SJCRH30 (cell line): ENCODE measurements around the gene ZNF213. TPM values are rescaled to one million over a fixed set of nuclear protein-coding genes. Genes with fewer than 3 reads are reported as not detected.
"Not testable (repeated sequence)": the region's sequence is repeated elsewhere in the genome, so short reads cannot be mapped to it uniquely, and the experiment has no call there.

Source experiments
- DNase-seq, 2 experiments: peaks; one replicate each; pipeline ENCODE4 v3.0.0-alpha.2; 2015 to 2020
- H3K27ac ChIP-seq: fragments of 250-450 bp; sonication (Bioruptor Pico); 2 replicates; pipeline ENCODE4 v1.5.1; 2020; ENCODE audit warnings: mild to moderate bottlenecking, moderate library complexity
- H3K27me3 ChIP-seq: fragments of 250-450 bp; sonication (Bioruptor Pico); 2 replicates; pipeline ENCODE4 v1.5.1; 2020; ENCODE audit warnings: mild to moderate bottlenecking, moderate library complexity
- H3K36me3 ChIP-seq: fragments of 250-450 bp; sonication (Bioruptor Pico); 2 replicates; pipeline ENCODE4 v1.5.1; 2020; ENCODE audit warnings: mild to moderate bottlenecking, moderate library complexity
- H3K4me1 ChIP-seq: fragments of 250-450 bp; sonication (Bioruptor Pico); 2 replicates; pipeline ENCODE4 v1.5.1; 2020; ENCODE audit warnings: mild to moderate bottlenecking, moderate library complexity
- H3K4me3 ChIP-seq: fragments of 250-450 bp; sonication (Bioruptor Pico); 2 replicates; pipeline ENCODE4 v1.5.1; 2020; ENCODE audit warnings: mild to moderate bottlenecking, moderate library complexity
- H3K9me3 ChIP-seq: fragments of 250-450 bp; sonication (Bioruptor Pico); replicated peaks from 2 replicates; pipeline ENCODE4 v1.5.1; 2020; ENCODE audit warnings: mild to moderate bottlenecking, moderate library complexity
- total RNA-seq: library from RNA; depleted of rRNA; stranded (reverse); fragments of >200 nt; shearing (Covaris generic); gene quantifications from 2 replicates; pipeline ENCODE4 v1.2.3, GENCODE V29; 2014

ZNF213 gene
- total RNA-seq, 1 experiment from 2014 or later, result 2.5 TPM

GRCh38 chr16:3135126-3135715, 392 bp downstream of the ZNF213 start:
- peak overlapping the region; percentile 97 for H3K4me3 ChIP-seq
- H3K36me3 ChIP-seq, result peaks cover 15% of the 10 kb centered on the region
- no peaks in the 10 kb centered on the region for H3K27me3 ChIP-seq
- H3K9me3 ChIP-seq, result no peaks in the 10 kb centered on the region
- H3K27ac ChIP-seq, result peak overlapping the region; percentile 71
- no peaks in the 10 kb centered on the region for H3K4me1 ChIP-seq
- DNase-seq, result no peak

GRCh38 chr16:3137267-3137666, 2.4 kb downstream of the ZNF213 start:
- H3K9me3 ChIP-seq, result no peaks in the 10 kb centered on the region
- H3K27ac ChIP-seq, result no peak overlapping the region
- no peaks in the 10 kb centered on the region for H3K27me3 ChIP-seq
- no peak for DNase-seq
- H3K4me1 ChIP-seq, result no peaks in the 10 kb centered on the region
- peaks cover 4% of the 10 kb centered on the region; the same call in 1 of the 2 replicates for H3K36me3 ChIP-seq
- H3K4me3 ChIP-seq, result no peak overlapping the region

- Histone ChIP-seq H3K36me3 (no peaks in the 10 kb centered on the region; the same call in 1 of the 2 replicates), H3K9me3 (no peaks in the 10 kb centered on the region)
These were observed 3.5 kb downstream of the ZNF213 start for GRCh38 chr16:3138342-3138741.

GRCh38 chr16:3138823-3139426, 4.1 kb downstream of the ZNF213 start:
- H3K27me3 ChIP-seq, result no peaks in the 10 kb centered on the region
- H3K27ac ChIP-seq, result no peak overlapping the region
- no peak for DNase-seq
- H3K4me1 ChIP-seq, result peaks cover 1% of the 10 kb centered on the region; the same call in 1 of the 2 replicates
- H3K9me3 ChIP-seq, result no peaks in the 10 kb centered on the region
- no peaks in the 10 kb centered on the region; the same call in 1 of the 2 replicates for H3K36me3 ChIP-seq
- H3K4me3 ChIP-seq, result no peak overlapping the region

More at GRCh38 chr16:3138342-3138741, 3.5 kb downstream of the ZNF213 start:
- no peak overlapping the region for H3K4me3 ChIP-seq
- no peaks in the 10 kb centered on the region; the same call in 1 of the 2 replicates for H3K4me1 ChIP-seq
- H3K27ac ChIP-seq, result no peak overlapping the region
- no peak for DNase-seq
- H3K27me3 ChIP-seq, result no peaks in the 10 kb centered on the region

GRCh38 chr16:3139561-3139960, 4.7 kb downstream of the ZNF213 start:
- H3K36me3 ChIP-seq, result not testable (repeated sequence)

GRCh38 chr16:3140603-3141427, 6.0 kb downstream of the ZNF213 start:
- Histone ChIP-seq H3K4me1 (peaks cover 12% of the 10 kb centered on the region; the same call in 1 of the 2 replicates), H3K36me3 (no peaks in the 10 kb centered on the region; the same call in 1 of the 2 replicates), H3K27me3 (peaks cover 3% of the 10 kb centered on the region; the same call in 1 of the 2 replicates), H3K27ac (no peak overlapping the region), H3K4me3 (no peak overlapping the region), H3K9me3 (no peaks in the 10 kb centered on the region)
- DNase-seq, result no peak

More at GRCh38 chr16:3139561-3139960, 4.7 kb downstream of the ZNF213 start:
- not testable (repeated sequence) for H3K4me3 ChIP-seq, DNase-seq, H3K27ac ChIP-seq, H3K27me3 ChIP-seq, H3K4me1 ChIP-seq, H3K9me3 ChIP-seq

GRCh38 chr16:3141781-3142311, 7.0 kb downstream of the ZNF213 start:
- DNase-seq, result no peak
- Histone ChIP-seq H3K9me3 (no peaks in the 10 kb centered on the region), H3K4me3 (no peak overlapping the region), H3K36me3 (no peaks in the 10 kb centered on the region; the same call in 1 of the 2 replicates), H3K27ac (no peak overlapping the region), H3K4me1 (peaks cover 12% of the 10 kb centered on the region; the same call in 1 of the 2 replicates), H3K27me3 (peaks cover 3% of the 10 kb centered on the region; the same call in 1 of the 2 replicates)

- H3K27ac ChIP-seq, result no peak overlapping the region
- H3K36me3 ChIP-seq, result no peaks in the 10 kb centered on the region; the same call in 1 of the 2 replicates
- peaks cover 12% of the 10 kb centered on the region; the same call in 1 of the 2 replicates for H3K4me1 ChIP-seq
- H3K27me3 ChIP-seq, result peaks cover 3% of the 10 kb centered on the region; the same call in 1 of the 2 replicates
- DNase-seq, result no peak
- H3K4me3 ChIP-seq, result no peak overlapping the region
- H3K9me3 ChIP-seq, result no peaks in the 10 kb centered on the region
These were observed 7.5 kb downstream of the ZNF213 start for GRCh38 chr16:3142327-3142726.

- no peak for DNase-seq
- H3K9me3 ChIP-seq, result no peaks in the 10 kb centered on the region
- no peak overlapping the region for H3K27ac ChIP-seq
- peaks cover 3% of the 10 kb centered on the region; the same call in 1 of the 2 replicates for H3K27me3 ChIP-seq
- H3K4me3 ChIP-seq, result no peak overlapping the region
- no peaks in the 10 kb centered on the region; the same call in 1 of the 2 replicates for H3K36me3 ChIP-seq
- H3K4me1 ChIP-seq, result peaks cover 12% of the 10 kb centered on the region; the same call in 1 of the 2 replicates
These were observed 7.9 kb downstream of the ZNF213 start for GRCh38 chr16:3142770-3143169.

- no peaks in the 10 kb centered on the region; the same call in 1 of the 2 replicates for H3K36me3 ChIP-seq
- no peak for DNase-seq
- peaks cover 3% of the 10 kb centered on the region; the same call in 1 of the 2 replicates for H3K27me3 ChIP-seq
- H3K27ac ChIP-seq, result no peak overlapping the region
- no peak overlapping the region for H3K4me3 ChIP-seq
- no peaks in the 10 kb centered on the region for H3K9me3 ChIP-seq
- H3K4me1 ChIP-seq, result peaks cover 12% of the 10 kb centered on the region; the same call in 1 of the 2 replicates
These were observed 8.4 kb downstream of the ZNF213 start for GRCh38 chr16:3143189-3143588.

- no peak for DNase-seq
- no peak overlapping the region for H3K4me3 ChIP-seq
- peaks cover 3% of the 10 kb centered on the region; the same call in 1 of the 2 replicates for H3K27me3 ChIP-seq
- no peaks in the 10 kb centered on the region for H3K9me3 ChIP-seq
- H3K27ac ChIP-seq, result no peak overlapping the region
- peaks cover 12% of the 10 kb centered on the region; the same call in 1 of the 2 replicates for H3K4me1 ChIP-seq
- no peaks in the 10 kb centered on the region; the same call in 1 of the 2 replicates for H3K36me3 ChIP-seq
These were observed 8.9 kb downstream of the ZNF213 start for GRCh38 chr16:3143598-3144320.

- Histone ChIP-seq H3K4me3 (no peak overlapping the region), H3K27ac (no peak overlapping the region), H3K36me3 (no peaks in the 10 kb centered on the region; the same call in 1 of the 2 replicates), H3K9me3 (no peaks in the 10 kb centered on the region), H3K4me1 (peaks cover 12% of the 10 kb centered on the region; the same call in 1 of the 2 replicates), H3K27me3 (peaks cover 3% of the 10 kb centered on the region; the same call in 1 of the 2 replicates)
- peak in 1 of 2 experiments; percentile 40 for DNase-seq
These were observed 9.6 kb downstream of the ZNF213 start for GRCh38 chr16:3144321-3144983.

GRCh38 chr16:3145151-3145550, 10.3 kb downstream of the ZNF213 start:
- Histone ChIP-seq H3K9me3 (no peaks in the 10 kb centered on the region), H3K27ac (no peak overlapping the region), H3K4me1 (peaks cover 12% of the 10 kb centered on the region; the same call in 1 of the 2 replicates), H3K36me3 (no peaks in the 10 kb centered on the region; the same call in 1 of the 2 replicates), H3K27me3 (peaks cover 3% of the 10 kb centered on the region; the same call in 1 of the 2 replicates), H3K4me3 (no peak overlapping the region)
- DNase-seq, result no peak
